HepG2 (cell line): ENCODE results near the gene ADIPOR1. TPM values are rescaled to one million over a fixed set of nuclear protein-coding genes. Genes with fewer than 3 reads are reported as not detected.

Experiments used
- ATAC-seq: fragments of 200-7000 bp; cut with Tn5 transposase; 3 replicates; pipeline ENCODE4 v1.9.1; 2020; ENCODE audit warnings: mild to moderate bottlenecking, moderate library complexity
- BruUV-seq: library from RNA; stranded (reverse); fragments of 400-500 nt; replicated peaks from 2 replicates; lab custom pipeline; 2021; lab: Mats Ljungman, UMichigan
- CTCF ChIA-PET: fragments of 300-600 bp; formaldehyde crosslinking; extraction: SDS; loops from one replicate; lab custom pipeline; 2021; ENCODE audit warnings: low total read pairs, inconsistent platforms, low intra/inter-chr PET ratio; lab: Yijun Ruan, JAX
- POLR2A ChIA-PET: fragments of 350-600 bp; sonication (Branson Sonifier 250); formaldehyde crosslinking; loops from one replicate; lab custom pipeline; 2020; ENCODE audit warnings: antibody characterized with exemption, inconsistent platforms; lab: Yijun Ruan, JAX
- DNase-seq: peaks from one replicate; pipeline ENCODE4 v3.0.0-alpha.2; 2015; ENCODE audit warnings: low spot score
- FAIRE-seq: peaks from 3 replicates; lab custom pipeline; 2011; peaks lifted over from hg19 to GRCh38; lab: Jason Lieb, UNC
- H2AFZ ChIP-seq: one replicate; pipeline ENCODE4 v1.6.1; 2011; ENCODE audit warnings: low read length, inconsistent platforms
- H3K27ac ChIP-seq: fragments of 300-600 bp; 3 replicates; pipeline ENCODE4 v1.8.0; 2011; ENCODE audit warnings: mixed run types, mild to moderate bottlenecking, mixed read lengths, low read length, inconsistent platforms; ENCODE audit not compliant: insufficient read depth; ENCODE audit errors: extremely low read length
- H3K27me3 ChIP-seq, 2 experiments: fragments of 200-600 bp in 1 of 2; 2 replicates in 1 of 2; 3 replicates in 1 of 2; pipeline versions ENCODE4 v1.6.0 to v1.8.0; 2011; ENCODE audit warnings: low read length in 2 of 2, mild to moderate bottlenecking in 2 of 2, moderate library complexity in 2 of 2, inconsistent platforms in 1 of 2; ENCODE audit not compliant: insufficient read depth in 2 of 2, control insufficient read depth in 1 of 2
- H3K36me3 ChIP-seq, 2 experiments: fragments of 200-600 bp in 1 of 2; replicated peaks in 1 of 2; 2 replicates in 1 of 2; 3 replicates in 1 of 2; pipeline versions ENCODE4 v1.5.1 to v1.8.0; 2011; ENCODE audit warnings: low read length in 2 of 2, inconsistent platforms in 1 of 2; ENCODE audit not compliant: insufficient read depth in 2 of 2, control insufficient read depth in 1 of 2
- H3K4me1 ChIP-seq: 2 replicates; pipeline ENCODE4 v1.5.1; 2012; ENCODE audit warnings: low read length, inconsistent platforms; ENCODE audit not compliant: insufficient read depth
- H3K4me2 ChIP-seq: 2 replicates; pipeline ENCODE4 v1.6.0; 2011; ENCODE audit warnings: low read depth, low read length, inconsistent platforms
- H3K4me3 ChIP-seq, 3 experiments: fragments of 200-600 bp in 1 of 3; sonication (generic), shearing (Covaris generic) in 1 of 3; replicated peaks in 1 of 3; 2 replicates each; pipeline ENCODE4 v1.5.1; 2011 to 2016; ENCODE audit warnings: low read length in 3 of 3, inconsistent platforms in 2 of 3, low read depth in 2 of 3, mild to moderate bottlenecking in 2 of 3, control low read depth in 1 of 3, mixed read lengths in 1 of 3; ENCODE audit not compliant: insufficient read depth in 1 of 3
- H3K79me2 ChIP-seq: one replicate; pipeline ENCODE4 v1.6.1; 2011; ENCODE audit warnings: low read length, inconsistent platforms; ENCODE audit not compliant: insufficient read depth
- H3K9ac ChIP-seq: 2 replicates; pipeline ENCODE4 v1.6.0; 2011; ENCODE audit warnings: mild to moderate bottlenecking, low read depth, low read length, inconsistent platforms; ENCODE audit not compliant: insufficient read depth
- H3K9me3 ChIP-seq: 2 replicates; pipeline ENCODE4 v1.5.1; 2012; ENCODE audit warnings: mild to moderate bottlenecking, low read length
- H4K20me1 ChIP-seq: 2 replicates; pipeline ENCODE4 v1.6.0; 2011; ENCODE audit warnings: inconsistent platforms, mild to moderate bottlenecking, low read length, moderate library complexity; ENCODE audit not compliant: insufficient read depth
- FOXA1 ChIP-seq, 2 experiments: fragments of 450-650 bp in 1 of 2; sonication (generic) in 1 of 2; formaldehyde crosslinking in 1 of 2; IDR thresholded peaks; 2 replicates each; pipeline versions ENCODE4 v1.4.0 to v1.6.1; 2016 to 2020; ENCODE audit warnings: missing genetic modification reagents in 1 of 2
- GABPA ChIP-seq, 2 experiments: IDR thresholded peaks; 2 replicates each; pipeline ENCODE4 v1.6.1; 2011 to 2016; ENCODE audit warnings: low read depth in 2 of 2, low read length in 1 of 2, missing biosample characterization in 1 of 2, missing genetic modification characterization in 1 of 2
- GABPB1 ChIP-seq: IDR thresholded peaks from 2 replicates; pipeline ENCODE4 v1.6.1; 2016; ENCODE audit warnings: mild to moderate bottlenecking, missing genetic modification reagents, moderate library complexity, missing compliant biosample characterization
- MAX ChIP-seq: IDR thresholded peaks from 2 replicates; pipeline ENCODE4 v1.6.1; 2012; ENCODE audit warnings: inconsistent platforms
- NR2F6 ChIP-seq, 2 experiments: IDR thresholded peaks; 2 replicates each; pipeline ENCODE4 v1.6.1; 2016; ENCODE audit warnings: antibody characterized with exemption in 1 of 2, mild to moderate bottlenecking in 1 of 2
- RARA ChIP-seq: IDR thresholded peaks from 2 replicates; pipeline ENCODE4 v1.6.1; 2016; ENCODE audit warnings: missing genetic modification reagents, missing compliant biosample characterization
- SAP130 ChIP-seq: IDR thresholded peaks from 2 replicates; pipeline ENCODE4 v1.6.1; 2016; ENCODE audit warnings: low read depth
- TFDP1 ChIP-seq: IDR thresholded peaks from 2 replicates; pipeline ENCODE4 v1.6.1; 2016; ENCODE audit warnings: missing compliant biosample characterization, missing genetic modification reagents, borderline replicate concordance
- TFDP2 ChIP-seq: sonication (generic); formaldehyde crosslinking; IDR thresholded peaks from 2 replicates; pipeline ENCODE4 v1.4.0; 2020; ENCODE audit warnings: missing genetic modification reagents
- ZMYM4 ChIP-seq: sonication (generic); formaldehyde crosslinking; IDR thresholded peaks from 2 replicates; pipeline ENCODE4 v1.8.1; 2023; ENCODE audit warnings: mild to moderate bottlenecking, missing genetic modification reagents
- ZNF652 ChIP-seq: IDR thresholded peaks from 2 replicates; pipeline ENCODE4 v1.6.1; 2016; ENCODE audit warnings: low read depth, borderline replicate concordance
- WGBS: methylation state at CpG from one replicate; pipeline ENCODE4 v1.1.6; 2017; ENCODE audit warnings: low lambda C conversion rate; 5-methylcytosine and 5-hydroxymethylcytosine counted together
- in situ Hi-C: cut with HindIII; loops from 2 replicates; pipeline ENCODE4 v1.10.0; 2017; ENCODE audit warnings: low pct_unique_long_range_greater_than_20kb; ENCODE audit not compliant: extremely low pct_ligation_motif_present
- intact Hi-C: fragments of 100-400 bp; cut with micrococcal nuclease; formaldehyde crosslinking; loops from one replicate; pipeline ENCODE4 v1.10.0; 2022; ENCODE audit not compliant: unreplicated experiment
- polyA plus RNA-seq, 8 experiments: library from polyadenylated mRNA; depleted of rRNA in 3 of 8; stranded (reverse) in 7 of 8; unstranded in 1 of 8; fragments of >200 nt; fragmentation: Illumina TruSeq in 4 of 8; extraction: Trizol in 4 of 8; gene quantifications; 2 replicates each; pipeline versions ENCODE4 v1.2.1 to v1.2.3, GENCODE V29; 2011 to 2016; ENCODE audit warnings: low read depth in 4 of 8, missing spikeins in 1 of 8, mixed read lengths in 1 of 8; ENCODE audit not compliant: insufficient read depth in 1 of 8
- total RNA-seq, 5 experiments: library from RNA; depleted of rRNA; stranded (reverse); fragments of >200 nt; fragmentation: Illumina TruSeq; extraction: Trizol; gene quantifications; 2 replicates each; pipeline ENCODE4 v1.2.3, GENCODE V29; 2016; ENCODE audit warnings: low read depth in 1 of 5

Gene ADIPOR1
- total and polyA plus RNA-seq, 2 of the 13 experiments (the other 11 are each of a cell fraction or from before 2014, with no cell fraction given): 60.0 to 141 TPM

- ATAC-seq (peak; percentile 50), DNase-seq (no peak), FAIRE-seq (no peak)
- CTCF ChIA-PET: no interaction called here
- Histone ChIP-seq H3K4me2 (peak overlapping the region; percentile 8; the same call in 1 of the 2 replicates), H3K27me3 (peaks cover 0 to 17% of the 10 kb centered on the region in 2 experiments; a peak in 3 of 5 replicates), H3K9ac (no peak overlapping the region), H3K9me3 (no peaks in the 10 kb centered on the region), H2AFZ (no peak overlapping the region), H3K79me2 (no peaks in the 10 kb centered on the region), H3K4me1 (peaks cover 15% of the 10 kb centered on the region), H4K20me1 (no peaks in the 10 kb centered on the region), H3K27ac (no peak overlapping the region), H3K4me3 (no peak overlapping the region; a peak in 1 of 6 replicates), H3K36me3 (no peaks in the 10 kb centered on the region)
- BruUV-seq: no TSS peak
- TF ChIP-seq GABPB1 (CRISPR knock-in tag) (peak; percentile 29; the same call in 1 of the 2 replicates), SAP130 (CRISPR knock-in tag) (no peak), ZMYM4 (CRISPR knock-in tag) (peak; percentile 28; the same call in 1 of the 2 replicates), ZNF652 (peak; percentile 73), MAX (peak; percentile 79), RARA (peak; percentile 43; the same call in 1 of the 2 replicates), NR2F6 (IDR thresholded peaks at IDR 0.05) (peak; percentile 30; the same call in 1 of the 2 replicates), NR2F6 (CRISPR knock-in tag; IDR thresholded peaks at IDR 0.05) (no peak), FOXA1 (IDR thresholded peaks at IDR 0.05) (no peak), FOXA1 (CRISPR knock-in tag; IDR thresholded peaks at IDR 0.05) (no peak), TFDP1 (CRISPR knock-in tag) (peak; percentile 39; the same call in 1 of the 2 replicates), TFDP2 (CRISPR knock-in tag) (peak; percentile 54; the same call in 1 of the 2 replicates), GABPA (IDR thresholded peaks at IDR 0.05; ENCODE audit: low read depth, low read length) (no peak), GABPA (CRISPR knock-in tag; IDR thresholded peaks at IDR 0.05; ENCODE audit: low read depth) (peak; percentile 48; the same call in 1 of the 2 replicates)
- in situ Hi-C loops (no loop called here), intact Hi-C loops (no loop called here)
- POLR2A ChIA-PET: interaction anchor here (0.7 to 1.8 kb wide), 2 partner anchors 11 to 19 kb away, joined by 3 to 6 read pairs; partner anchors contain the start of gene TMEM183A
- WGBS: 1% methylated on average over 5 of the region's 5 CpGs
Observed at GRCh38 chr1:202987922-202988583, 29.9 kb upstream of the ADIPOR1 start.
